Measurements from ENCODE around the gene WDR86.

The WDR86 gene

GRCh38 chr7:151390598-151391357 lies 19.1 kb downstream of the WDR86 start:
- no peak for DNase-seq

- DNase-seq: no peak
These were observed 19.9 kb downstream of the WDR86 start for GRCh38 chr7:151389768-151390597.

GRCh38 chr7:151389096-151389767 lies 20.6 kb downstream of the WDR86 start:
- no peak for DNase-seq

GRCh38 chr7:151388430-151388829 lies 21.4 kb downstream of the WDR86 start:
- no peak for DNase-seq

- no peak for DNase-seq
These were observed 21.9 kb downstream of the WDR86 start for GRCh38 chr7:151388007-151388297.

- DNase-seq: no peak
These were observed 22.5 kb downstream of the WDR86 start for GRCh38 chr7:151387161-151388006.

GRCh38 chr7:151386301-151387160 lies 23.3 kb downstream of the WDR86 start:
- DNase-seq: no peak

- DNase-seq: no peak
These were observed 24.1 kb downstream of the WDR86 start for GRCh38 chr7:151385626-151386300.

GRCh38 chr7:151384776-151385625 lies 24.8 kb downstream of the WDR86 start:
- DNase-seq: no peak

GRCh38 chr7:151384352-151384697 lies 25.5 kb downstream of the WDR86 start:
- DNase-seq: no peak

GRCh38 chr7:151383638-151384351 lies 26.0 kb downstream of the WDR86 start:
- no peak for DNase-seq

GRCh38 chr7:151382079-151382885 lies 27.6 kb downstream of the WDR86 start:
- no peak for DNase-seq

- no peak for DNase-seq
These were observed 28.3 kb downstream of the WDR86 start for GRCh38 chr7:151381348-151382078.

- DNase-seq: no peak
These were observed 28.8 kb downstream of the WDR86 start for GRCh38 chr7:151381098-151381347.

GRCh38 chr7:151380199-151381097 lies 29.4 kb downstream of the WDR86 start:
- DNase-seq: no peak

- no peak for DNase-seq
These were observed 30.2 kb downstream of the WDR86 start for GRCh38 chr7:151379534-151380198.

GRCh38 chr7:151379193-151379520 lies 30.7 kb downstream of the WDR86 start:
- no peak for DNase-seq

Measured in fibroblast of skin of abdomen (primary cell).